ENCODE data around the gene LAIR2.

Gene LAIR2

GRCh38 chr19:54502518-54503048 lies at the start of gene LAIR2:
TSS of gene LAIR2 (plus strand) at chr19:54502831. CDS start at chr19:54502919, 88 bp downstream.
- no peak for DNase-seq (ENCODE audit: low read depth)

- no peak for DNase-seq (ENCODE audit: low read depth)
Observed at GRCh38 chr19:54453921-54454780, 48.5 kb upstream of the LAIR2 start.

GRCh38 chr19:54454781-54455675 lies 47.6 kb upstream of the LAIR2 start:
- no peak for DNase-seq (ENCODE audit: low read depth)

GRCh38 chr19:54455786-54456422 lies 46.7 kb upstream of the LAIR2 start:
- no peak for DNase-seq (ENCODE audit: low read depth)

GRCh38 chr19:54456423-54457373 lies 45.9 kb upstream of the LAIR2 start:
- no peak for DNase-seq (ENCODE audit: low read depth)

GRCh38 chr19:54457773-54458647 lies 44.6 kb upstream of the LAIR2 start:
- DNase-seq (ENCODE audit: low read depth): no peak

- no peak for DNase-seq (ENCODE audit: low read depth)
Observed at GRCh38 chr19:54458648-54459281, 43.9 kb upstream of the LAIR2 start.

- DNase-seq (ENCODE audit: low read depth): no peak
Observed at GRCh38 chr19:54459282-54460229, 43.1 kb upstream of the LAIR2 start.

- no peak for DNase-seq (ENCODE audit: low read depth)
Observed at GRCh38 chr19:54460230-54461005, 42.2 kb upstream of the LAIR2 start.

GRCh38 chr19:54461210-54461609 lies 41.4 kb upstream of the LAIR2 start:
- DNase-seq (ENCODE audit: low read depth): no peak

- no peak for DNase-seq (ENCODE audit: low read depth)
Observed at GRCh38 chr19:54461613-54462012, 41.0 kb upstream of the LAIR2 start.

GRCh38 chr19:54462047-54462654 lies 40.5 kb upstream of the LAIR2 start:
- DNase-seq (ENCODE audit: low read depth): peak; percentile 21

- DNase-seq (ENCODE audit: low read depth): peak; percentile 77
Observed at GRCh38 chr19:54462655-54463530, 39.7 kb upstream of the LAIR2 start.

GRCh38 chr19:54463531-54464043 lies 39.0 kb upstream of the LAIR2 start, which contains the start of gene LENG9:
TSS of gene LENG9 (minus strand) at chr19:54463778. CDS start at chr19:54463526, 252 bp downstream.
- DNase-seq (ENCODE audit: low read depth): peak; percentile 100

- DNase-seq (ENCODE audit: low read depth): peak; percentile 88
Observed at GRCh38 chr19:54464044-54464629, 38.5 kb upstream of the LAIR2 start.
